HG03103 (cell line): ENCODE measurements around the gene HOXA7.

ENCODE experiments used
- ATAC-seq: cut with Tn5 transposase; IDR thresholded peaks from one replicate; pipeline ENCODE4 v1.9.1; 2021; ENCODE audit warnings: low read depth; ENCODE audit not compliant: unreplicated experiment

The HOXA7 gene

GRCh38 chr7:27182861-27183681 is 26.6 kb upstream of the HOXA7 start:
- no peak for ATAC-seq

DNA sequence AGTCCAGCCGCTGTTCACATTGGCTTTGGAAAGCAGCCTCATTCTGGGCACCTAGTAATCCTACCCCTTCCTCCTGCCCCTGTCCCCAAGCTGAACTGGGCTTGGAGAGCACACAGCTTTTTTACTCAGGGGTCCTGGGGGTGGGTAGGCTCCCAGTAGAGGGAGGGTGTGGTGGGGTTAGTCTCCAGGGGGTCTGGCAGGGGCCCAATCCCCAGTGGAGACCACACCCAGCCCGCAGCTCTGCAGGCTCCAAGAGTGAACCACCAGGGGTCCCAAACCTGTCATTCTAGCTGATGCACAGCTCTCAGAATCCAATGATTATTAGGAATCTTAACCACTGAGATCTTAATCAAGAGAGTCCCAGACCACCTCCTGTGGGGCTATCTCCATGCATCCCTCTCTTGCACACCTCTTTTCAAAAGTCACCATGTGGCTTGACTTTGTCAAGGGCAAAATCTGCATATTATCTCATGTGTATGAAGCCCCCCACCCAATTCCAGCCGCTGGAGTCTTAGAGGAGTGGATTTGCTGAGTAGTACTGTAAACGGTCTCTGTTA is 25.9 kb upstream of the HOXA7 start:
- no peak for ATAC-seq

DNA sequence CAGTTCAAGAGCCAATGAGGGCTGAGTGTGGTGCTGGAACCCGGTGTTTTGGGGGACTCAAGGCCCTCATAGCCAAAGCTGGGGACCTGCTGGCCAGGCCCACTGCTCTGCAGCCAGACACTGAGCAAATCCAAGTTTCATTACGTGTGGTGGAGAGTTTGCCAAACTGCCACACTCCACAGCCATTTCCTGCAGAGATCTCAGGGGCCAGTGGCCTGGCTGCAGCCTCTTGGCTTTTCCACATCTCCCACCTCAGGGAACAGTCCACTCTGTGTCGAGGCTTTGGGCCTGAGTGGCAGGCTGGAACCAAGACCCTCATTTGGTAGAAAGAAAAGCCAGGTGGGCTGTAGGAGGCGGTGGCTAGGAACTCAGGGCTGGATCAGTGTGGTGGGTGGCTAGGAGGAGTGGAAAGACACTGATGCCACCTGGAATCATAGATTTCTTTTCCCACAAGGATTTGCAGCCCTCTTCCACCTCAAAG is 25.4 kb upstream of the HOXA7 start:
- ATAC-seq, result no peak

GRCh38 chr7:27180431-27181420 is 24.3 kb upstream of the HOXA7 start:
- no peak for ATAC-seq

GRCh38 chr7:27179503-27180430 is 23.3 kb upstream of the HOXA7 start:
- no peak for ATAC-seq

GRCh38 chr7:27179030-27179429 is 22.6 kb upstream of the HOXA7 start:
- no peak for ATAC-seq

DNA sequence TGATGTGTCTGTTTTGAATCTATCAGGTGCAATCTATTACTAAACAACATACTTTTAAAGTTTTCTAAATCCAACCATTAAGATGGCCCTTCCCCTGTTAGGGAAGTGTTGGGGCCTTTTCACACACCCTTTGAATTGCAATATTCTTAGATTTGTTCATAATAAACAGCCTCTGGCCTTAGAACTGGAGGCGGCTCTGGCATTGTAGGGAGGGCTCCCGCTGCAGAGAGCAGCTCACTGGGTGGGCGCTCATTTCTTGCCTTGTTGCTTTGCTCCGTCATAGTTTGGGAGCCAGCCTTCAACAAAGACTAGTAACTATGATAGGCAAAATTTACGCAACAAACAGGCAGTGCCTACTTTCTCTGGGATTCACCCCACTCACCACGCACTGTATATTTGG is 21.9 kb upstream of the HOXA7 start:
- no peak for ATAC-seq

- ATAC-seq, result no peak
Measured at GRCh38 chr7:27177795-27178320, 21.4 kb upstream of the HOXA7 start.

- no peak for ATAC-seq
Measured at GRCh38 chr7:27176962-27177794, 20.7 kb upstream of the HOXA7 start.

DNA sequence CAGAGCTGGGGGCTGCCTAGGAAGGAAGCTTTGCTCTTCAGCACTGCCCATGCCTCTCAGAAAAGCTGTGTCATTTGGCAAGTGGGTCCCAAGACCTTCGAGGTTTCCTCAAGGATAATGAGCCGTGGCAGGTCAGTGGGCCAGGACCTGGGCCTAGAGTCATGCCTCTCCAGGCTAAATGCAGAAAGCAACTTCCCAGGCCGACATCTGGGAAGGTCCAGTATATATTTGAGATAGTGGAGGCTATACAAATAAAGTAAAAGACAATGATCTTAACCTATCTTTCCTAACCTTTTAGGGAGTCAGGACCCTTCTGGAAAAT is 20.0 kb upstream of the HOXA7 start:
- ATAC-seq, result no peak

GRCh38 chr7:27175626-27176523 is 19.4 kb upstream of the HOXA7 start:
- no peak for ATAC-seq

GRCh38 chr7:27174874-27175625 is 18.6 kb upstream of the HOXA7 start:
- no peak for ATAC-seq

GRCh38 chr7:27173956-27174873 is 17.7 kb upstream of the HOXA7 start, which contains the start of gene HOXA10:
TSS of gene HOXA10 (minus strand) at chr7:27174320. CDS start at chr7:27174306, 14 bp downstream.
- ATAC-seq, result no peak

DNA sequence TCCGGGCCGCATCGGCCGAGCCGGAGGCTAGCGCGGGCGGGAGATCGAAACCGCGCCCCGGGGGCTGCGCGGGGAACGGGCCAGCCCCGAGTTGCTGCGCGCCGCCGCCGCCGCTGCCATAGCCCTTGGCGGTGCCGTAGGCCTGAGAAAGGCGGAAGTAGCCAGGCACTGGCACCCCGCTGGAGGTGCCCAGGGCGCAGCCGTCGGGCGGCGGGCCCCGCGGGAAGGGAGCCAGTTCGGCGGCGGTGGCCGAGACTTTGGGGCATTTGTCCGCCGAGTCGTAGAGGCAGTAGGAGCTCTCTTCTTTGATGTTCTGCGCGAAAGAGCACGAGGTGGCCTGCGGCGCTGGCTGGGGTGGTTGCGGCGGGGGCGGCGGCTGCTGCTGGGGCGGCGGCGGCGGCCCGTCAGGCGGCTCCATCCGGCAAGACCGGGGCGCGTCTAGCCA is 17.1 kb upstream of the HOXA7 start:
- ATAC-seq, result no peak

- no peak for ATAC-seq
Measured at GRCh38 chr7:27172823-27173510, 16.5 kb upstream of the HOXA7 start.
